CD8-positive, alpha-beta memory T cell (primary cell): ENCODE data around the gene NPW. TPM values are rescaled to one million over a fixed set of nuclear protein-coding genes. Genes with fewer than 3 reads are reported as not detected.
"Not testable (repeated sequence)": the region's sequence is repeated elsewhere in the genome, so short reads cannot be mapped to it uniquely, and the experiment has no call there.

Source experiments
- CTCF ChIA-PET: fragments of 350-600 bp; sonication (Branson Sonifier 250); formaldehyde crosslinking; loops from one replicate; lab custom pipeline; 2021; ENCODE audit warnings: antibody characterized with exemption; lab: Charles Lee
- POLR2A ChIA-PET: fragments of 350-600 bp; sonication (Branson Sonifier 250); formaldehyde crosslinking; loops from one replicate; lab custom pipeline; 2021; ENCODE audit warnings: antibody characterized with exemption; lab: Charles Lee
- DNase-seq, 5 donors: peaks; one replicate each; pipeline versions ENCODE4 v3.0.0 to v3.0.0-alpha.2; 2020 to 2022; ENCODE audit warnings: mixed read lengths in 1 of 5
- H3K27ac ChIP-seq: one replicate; pipeline ENCODE4 v1.7.0; 2013; ENCODE audit warnings: low read depth, mild to moderate bottlenecking, low read length, moderate library complexity
- H3K27me3 ChIP-seq: 2 replicates; pipeline ENCODE4 v1.7.0; 2013; ENCODE audit warnings: low read length, mild to moderate bottlenecking; ENCODE audit not compliant: insufficient read depth, poor library complexity, severe bottlenecking
- H3K36me3 ChIP-seq: 2 replicates; pipeline ENCODE4 v1.7.0; 2013; ENCODE audit warnings: mild to moderate bottlenecking, low read length, moderate library complexity; ENCODE audit not compliant: insufficient read depth
- H3K4me1 ChIP-seq: 2 replicates; pipeline ENCODE4 v1.7.0; 2013; ENCODE audit warnings: mild to moderate bottlenecking, low read length, moderate library complexity; ENCODE audit not compliant: insufficient read depth
- H3K4me3 ChIP-seq: 2 replicates; pipeline ENCODE4 v1.7.0; 2013; ENCODE audit warnings: mild to moderate bottlenecking, low read length
- H3K9me3 ChIP-seq: 2 replicates; pipeline ENCODE4 v1.7.0; 2013; ENCODE audit warnings: mild to moderate bottlenecking, low read length
- H3K27ac Mint-ChIP-seq, 8 donors: one replicate each; pipeline ENCODE4 v1.8.0; 2020 to 2021; ENCODE audit warnings: mixed read lengths in 8 of 8, mild to moderate bottlenecking in 6 of 8, inconsistent platforms in 3 of 8, moderate library complexity in 3 of 8
- H3K27me3 Mint-ChIP-seq, 2 donors: one replicate each; pipeline ENCODE4 v1.8.0; 2020 to 2021; ENCODE audit warnings: mixed read lengths in 2 of 2, mild to moderate bottlenecking in 1 of 2, moderate library complexity in 1 of 2
- H3K36me3 Mint-ChIP-seq, 3 donors: one replicate each; pipeline ENCODE4 v1.8.0; 2020 to 2021; ENCODE audit warnings: mixed read lengths in 3 of 3, inconsistent platforms in 1 of 3, mild to moderate bottlenecking in 1 of 3
- H3K4me1 Mint-ChIP-seq, 3 donors: one replicate each; pipeline ENCODE4 v1.8.0; 2020 to 2021; ENCODE audit warnings: mixed read lengths in 3 of 3, inconsistent platforms in 1 of 3, mild to moderate bottlenecking in 1 of 3
- H3K4me3 Mint-ChIP-seq, 7 donors: one replicate each; pipeline ENCODE4 v1.8.0; 2020 to 2021; ENCODE audit warnings: mixed read lengths in 7 of 7, mild to moderate bottlenecking in 6 of 7, moderate library complexity in 4 of 7, inconsistent platforms in 2 of 7
- H3K9me3 Mint-ChIP-seq, 5 donors: one replicate each; pipeline ENCODE4 v1.8.0; 2020 to 2022; ENCODE audit warnings: mixed read lengths in 5 of 5, mild to moderate bottlenecking in 3 of 5, moderate library complexity in 2 of 5, inconsistent platforms in 1 of 5
- polyA plus RNA-seq: library from polyadenylated mRNA; unstranded; fragments of 300-500 nt; fragmentation: Illumina TruSeq; gene quantifications from one replicate; pipeline ENCODE4 v1.2.3, GENCODE V29; 2021
- total RNA-seq, 2 experiments: library from RNA; stranded (reverse); gene quantifications; one replicate each; pipeline ENCODE4 v1.2.3, GENCODE V29; 2021

Gene NPW
- total and polyA plus RNA-seq, 3 experiments from 2014 or later, result 9.4 to 12.5 TPM; not detected in 1

DNA sequence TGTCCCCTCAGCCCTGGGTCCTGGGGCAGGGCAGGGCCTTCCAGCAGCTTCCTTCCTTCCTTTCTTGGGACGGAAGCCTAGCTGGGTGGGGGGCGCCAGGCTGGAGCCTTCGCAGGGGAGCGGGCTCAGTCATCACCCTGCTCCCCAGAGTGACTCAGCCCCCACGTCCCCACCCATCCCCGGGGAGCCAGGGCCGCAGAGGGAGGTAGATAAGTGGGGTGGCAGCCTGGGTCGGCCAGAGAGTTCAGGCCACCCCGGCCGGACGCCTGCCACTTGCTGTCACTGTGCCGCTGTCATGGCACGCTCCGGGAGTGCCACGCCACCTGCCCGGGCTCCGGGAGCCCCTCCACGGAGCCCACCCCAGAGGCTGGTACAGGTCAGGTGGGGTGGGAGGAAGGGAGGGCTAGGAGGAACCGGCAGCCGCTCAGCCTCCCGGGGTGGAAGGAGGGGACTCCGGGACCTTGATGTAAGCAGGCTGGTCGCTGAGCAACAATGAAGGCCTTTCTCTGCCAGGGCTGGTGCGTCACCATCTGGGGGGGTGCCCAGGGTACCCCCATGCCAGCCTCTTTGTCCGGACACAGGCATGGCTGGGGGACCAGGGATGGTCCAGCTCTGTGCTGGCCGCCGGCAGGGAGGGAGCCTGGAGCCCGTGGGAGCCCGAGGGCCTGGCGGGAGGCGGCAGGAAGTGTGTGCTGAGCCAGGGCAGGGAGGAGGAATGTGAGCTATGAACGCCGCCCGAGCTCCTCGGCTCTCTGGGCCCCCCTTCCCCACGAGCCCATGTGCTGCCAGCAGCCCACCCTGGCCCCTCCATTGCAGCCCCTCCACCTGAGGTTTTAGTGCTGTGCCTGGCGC lies 13.7 kb downstream of the NPW start:
- Histone ChIP-seq H3K27me3 (no peaks in the 10 kb centered on the region), H3K4me3 (no peak overlapping the region), H3K36me3 (no peaks in the 10 kb centered on the region), H3K27ac (peak overlapping the region; percentile 51), H3K9me3 (no peaks in the 10 kb centered on the region), H3K4me1 (no peaks in the 10 kb centered on the region)
- POLR2A ChIA-PET, result interaction anchor here (0.6 to 1.0 kb wide), 2 partner anchors 122 to 384 kb away, joined by 5 read pairs; partner anchors contain the start of gene TRAF7
- H3K27ac Mint-ChIP-seq, result peak overlapping the region in 1 of 8 donors; percentile 56
- H3K36me3 Mint-ChIP-seq, result no peaks in the 10 kb centered on the region
- no peaks in the 10 kb centered on the region for H3K27me3 Mint-ChIP-seq
- CTCF ChIA-PET, result interaction anchor here (1.3 kb wide), 1 partner anchor 11 kb away, joined by 4 read pairs; no protein-coding TSS in a partner anchor
- no peak overlapping the region for H3K4me3 Mint-ChIP-seq
- H3K9me3 Mint-ChIP-seq, result no peaks in the 10 kb centered on the region
- peak in 1 of 5 donors; percentile 26 for DNase-seq
- no peaks in the 10 kb centered on the region for H3K4me1 Mint-ChIP-seq

DNA sequence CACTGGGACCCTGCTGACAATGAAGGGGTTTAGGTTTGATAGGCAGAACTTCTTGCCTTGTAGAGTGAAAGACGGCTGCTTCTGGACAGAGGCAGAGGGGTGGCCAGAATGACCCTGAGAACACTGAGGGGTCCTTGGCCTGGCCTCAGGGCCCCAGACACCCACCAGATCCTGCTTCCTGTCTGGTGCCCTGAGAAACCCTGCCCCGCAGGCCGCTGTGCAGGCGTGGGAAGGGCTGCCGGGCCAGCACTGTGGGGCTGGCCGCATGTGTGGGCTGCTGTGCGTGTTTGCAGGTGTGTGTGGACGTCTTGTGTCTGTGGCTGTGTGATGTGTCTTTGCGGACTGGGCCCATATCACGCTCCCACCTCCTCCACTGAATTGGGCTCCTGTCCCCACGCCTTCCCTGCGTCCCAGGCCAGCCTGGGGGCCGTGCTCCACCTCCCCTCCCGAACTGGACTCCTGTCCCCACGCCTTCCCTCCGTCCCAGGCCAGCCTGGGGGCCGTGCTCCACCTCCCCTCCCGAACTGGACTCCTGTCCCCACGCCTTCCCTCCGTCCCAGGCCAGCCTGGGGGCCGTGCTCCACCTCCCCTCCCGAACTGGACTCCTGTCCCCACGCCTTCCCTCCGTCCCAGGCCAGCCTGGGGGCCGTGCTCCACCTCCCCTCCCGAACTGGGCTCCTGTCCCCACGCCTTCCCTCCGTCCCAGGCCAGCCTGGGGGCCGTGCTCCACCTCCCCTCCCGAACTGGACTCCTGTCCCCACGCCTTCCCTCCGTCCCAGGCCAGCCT lies 14.5 kb downstream of the NPW start:
- H3K36me3 Mint-ChIP-seq, H3K4me3 Mint-ChIP-seq, H3K9me3 ChIP-seq, CTCF ChIA-PET, H3K36me3 ChIP-seq, H3K4me1 ChIP-seq, H3K9me3 Mint-ChIP-seq, H3K27me3 ChIP-seq, H3K4me3 ChIP-seq, H3K4me1 Mint-ChIP-seq, DNase-seq, H3K27me3 Mint-ChIP-seq, H3K27ac Mint-ChIP-seq: not testable (repeated sequence)
- POLR2A ChIA-PET, result interaction anchor here (0.6 kb wide), 1 partner anchor 385 kb away, joined by 5 read pairs; no protein-coding TSS in a partner anchor
- peak overlapping the region; percentile 51 for H3K27ac ChIP-seq

DNA sequence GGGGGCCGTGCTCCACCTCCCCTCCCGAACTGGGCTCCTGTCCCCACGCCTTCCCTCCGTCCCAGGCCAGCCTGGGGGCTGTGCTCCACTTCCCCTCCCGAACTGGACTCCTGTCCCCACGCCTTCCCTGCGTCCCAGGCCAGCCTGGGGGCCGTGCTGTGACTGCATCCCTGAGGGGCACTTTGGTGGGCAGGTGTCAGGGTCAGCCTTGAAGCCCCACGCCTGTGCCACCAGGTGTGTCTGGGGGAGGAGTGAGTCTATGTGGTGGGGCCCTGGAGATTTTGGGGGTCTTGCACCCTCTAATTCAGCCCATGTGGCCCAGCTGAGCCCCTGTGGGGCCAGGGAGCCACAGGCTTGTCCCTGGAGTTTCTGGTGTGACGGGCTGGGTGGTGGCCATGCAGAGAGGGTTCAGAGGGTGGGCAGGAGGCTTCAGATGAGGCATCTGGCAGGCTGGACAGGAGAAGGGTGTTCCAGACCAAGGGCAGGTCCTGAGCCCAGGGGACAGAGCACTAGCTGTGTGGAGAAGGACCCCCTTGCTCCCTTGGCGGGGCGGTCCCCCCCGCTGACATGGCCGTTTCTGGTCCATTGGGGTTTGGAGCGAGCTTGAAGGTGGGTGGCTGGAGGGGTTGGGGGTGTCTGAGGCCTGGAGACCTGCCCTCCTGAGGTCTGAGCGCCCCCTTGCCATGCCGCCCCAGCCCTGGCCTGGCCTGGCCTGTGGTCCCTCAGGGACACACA lies 15.3 kb downstream of the NPW start:
- Mint-ChIP-seq H3K9me3 (no peaks in the 10 kb centered on the region), H3K4me3 (no peak overlapping the region), H3K4me1 (no peaks in the 10 kb centered on the region), H3K27ac (no peak overlapping the region), H3K36me3 (no peaks in the 10 kb centered on the region), H3K27me3 (no peaks in the 10 kb centered on the region)
- Histone ChIP-seq H3K4me3 (no peak overlapping the region), H3K9me3 (no peaks in the 10 kb centered on the region), H3K27me3 (no peaks in the 10 kb centered on the region), H3K36me3 (no peaks in the 10 kb centered on the region), H3K27ac (peak overlapping the region; percentile 43), H3K4me1 (no peaks in the 10 kb centered on the region)
- no peak for DNase-seq
- CTCF ChIA-PET, result no interaction called here
- POLR2A ChIA-PET, result interaction anchor here (2.0 kb wide), 1 partner anchor 13 kb away, joined by 6 read pairs; the partner anchor contains the start of genes NTHL1 and TSC2

DNA sequence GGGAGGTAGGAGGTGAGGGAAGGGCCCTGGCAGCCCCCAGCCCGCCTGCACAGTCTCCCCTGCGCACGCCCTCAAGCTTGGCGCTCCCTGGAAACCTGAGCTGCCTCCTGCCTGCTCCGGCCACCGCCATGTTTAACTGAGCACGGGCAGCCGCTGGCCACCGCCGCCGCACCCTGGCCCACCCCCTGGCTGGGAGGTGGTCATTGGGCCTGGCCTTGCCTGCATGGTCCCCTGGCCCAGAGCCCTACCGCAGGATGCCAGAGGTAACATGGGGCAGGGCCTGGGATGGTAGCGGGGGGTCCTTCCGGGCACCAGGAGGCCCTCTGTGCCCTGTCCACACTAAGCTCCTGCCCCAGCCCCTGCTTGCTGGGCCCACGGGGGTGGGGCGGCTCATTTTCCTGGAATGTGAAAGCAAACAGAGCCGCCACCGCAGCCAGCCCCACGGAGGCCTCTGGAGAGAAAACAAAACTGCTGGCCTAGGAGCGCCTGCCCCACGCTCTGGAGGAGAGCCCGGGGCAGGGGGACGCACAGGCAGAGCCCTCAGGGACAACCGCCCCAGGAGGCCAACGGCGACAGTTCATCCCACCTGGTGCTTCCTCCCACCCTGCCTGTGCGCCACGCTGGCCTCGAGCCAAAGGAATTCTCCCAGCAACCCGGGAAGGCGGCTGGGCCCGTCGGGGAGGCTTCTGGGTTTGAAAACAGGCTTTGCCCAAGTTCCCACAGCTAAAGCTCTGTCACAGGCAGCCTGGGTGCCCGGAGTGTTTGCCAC lies 16.0 kb downstream of the NPW start:
- Histone ChIP-seq H3K36me3 (no peaks in the 10 kb centered on the region), H3K9me3 (no peaks in the 10 kb centered on the region), H3K27ac (no peak overlapping the region), H3K27me3 (no peaks in the 10 kb centered on the region), H3K4me1 (no peaks in the 10 kb centered on the region), H3K4me3 (no peak overlapping the region)
- DNase-seq, result no peak
- ChIA-PET CTCF (no interaction called here), POLR2A (interaction anchor here (2.0 kb wide), 1 partner anchor 12 kb away, joined by 6 read pairs; the partner anchor contains the start of genes NTHL1 and TSC2)
- Mint-ChIP-seq H3K4me1 (no peaks in the 10 kb centered on the region), H3K9me3 (no peaks in the 10 kb centered on the region), H3K4me3 (no peak overlapping the region), H3K27me3 (no peaks in the 10 kb centered on the region), H3K36me3 (no peaks in the 10 kb centered on the region), H3K27ac (peak overlapping the region in 1 of 8 donors; percentile 38)

DNA sequence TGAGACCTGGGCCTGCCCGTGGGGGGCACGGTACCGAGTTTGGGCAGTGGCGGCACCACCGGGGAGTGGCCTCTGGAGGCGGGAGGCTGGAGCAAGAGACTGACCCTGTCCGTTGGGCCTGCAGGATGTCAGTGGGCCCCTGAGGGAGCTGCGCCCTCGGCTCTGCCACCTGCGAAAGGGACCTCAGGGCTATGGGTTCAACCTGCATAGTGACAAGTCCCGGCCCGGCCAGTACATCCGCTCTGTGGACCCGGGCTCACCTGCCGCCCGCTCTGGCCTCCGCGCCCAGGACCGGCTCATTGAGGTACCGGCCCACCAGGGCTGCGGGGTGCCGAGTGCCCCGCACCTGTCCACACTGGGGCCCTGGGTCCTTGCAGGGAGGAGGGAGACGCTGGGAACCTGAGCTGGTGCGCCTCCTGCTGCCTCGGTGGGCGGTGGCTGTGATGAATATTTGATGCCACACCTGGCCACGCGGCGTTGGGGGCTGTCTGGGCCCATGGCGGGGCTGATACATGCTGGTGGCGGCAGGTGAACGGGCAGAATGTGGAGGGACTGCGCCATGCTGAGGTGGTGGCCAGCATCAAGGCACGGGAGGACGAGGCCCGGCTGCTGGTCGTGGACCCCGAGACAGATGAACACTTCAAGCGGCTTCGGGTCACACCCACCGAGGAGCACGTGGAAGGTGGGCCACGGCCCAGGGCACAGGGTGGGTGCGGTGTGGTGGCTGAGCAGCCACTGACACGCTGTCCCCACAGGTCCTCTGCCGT lies 16.8 kb downstream of the NPW start:
- Mint-ChIP-seq H3K36me3 (no peaks in the 10 kb centered on the region), H3K27ac (no peak overlapping the region), H3K9me3 (no peaks in the 10 kb centered on the region), H3K4me3 (no peak overlapping the region), H3K27me3 (no peaks in the 10 kb centered on the region), H3K4me1 (no peaks in the 10 kb centered on the region)
- POLR2A ChIA-PET, result interaction anchor here (2.0 kb wide), 1 partner anchor 11 kb away, joined by 6 read pairs; the partner anchor contains the start of genes NTHL1 and TSC2
- DNase-seq, result no peak
- Histone ChIP-seq H3K9me3 (no peaks in the 10 kb centered on the region), H3K4me3 (no peak overlapping the region), H3K27me3 (no peaks in the 10 kb centered on the region), H3K27ac (no peak overlapping the region), H3K4me1 (no peaks in the 10 kb centered on the region), H3K36me3 (no peaks in the 10 kb centered on the region)
- CTCF ChIA-PET, result no interaction called here

DNA sequence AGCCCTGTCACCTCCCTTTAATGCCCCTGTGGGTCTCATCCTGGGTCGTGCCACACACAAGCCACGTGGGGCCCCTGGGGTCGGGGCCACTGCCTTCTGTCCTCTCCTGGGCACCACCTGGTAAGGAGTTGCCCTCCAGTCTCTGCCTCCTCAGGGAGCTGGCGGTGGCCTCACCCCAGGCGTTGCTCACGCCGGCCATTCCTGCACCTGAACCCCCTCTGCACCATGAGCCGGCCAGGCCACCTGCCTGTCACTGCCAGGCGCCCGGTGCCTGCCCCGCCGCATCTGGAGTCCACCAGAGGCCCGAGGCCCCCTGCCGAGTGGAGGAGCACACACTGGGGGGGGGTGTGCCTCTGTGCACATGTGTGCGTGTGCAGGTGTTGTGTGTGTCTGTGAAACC lies 17.5 kb downstream of the NPW start:
- Histone ChIP-seq H3K9me3 (no peaks in the 10 kb centered on the region), H3K27me3 (no peaks in the 10 kb centered on the region), H3K36me3 (no peaks in the 10 kb centered on the region), H3K27ac (no peak overlapping the region), H3K4me3 (no peak overlapping the region), H3K4me1 (no peaks in the 10 kb centered on the region)
- no peak overlapping the region for H3K27ac Mint-ChIP-seq
- ChIA-PET POLR2A (interaction anchor here (2.0 kb wide), 1 partner anchor 10 kb away, joined by 6 read pairs; the partner anchor contains the start of genes NTHL1 and TSC2), CTCF (no interaction called here)
- no peak for DNase-seq
- no peaks in the 10 kb centered on the region for H3K4me1 Mint-ChIP-seq
- no peaks in the 10 kb centered on the region for H3K36me3 Mint-ChIP-seq
- H3K27me3 Mint-ChIP-seq, result no peaks in the 10 kb centered on the region
- no peaks in the 10 kb centered on the region for H3K9me3 Mint-ChIP-seq
- no peak overlapping the region for H3K4me3 Mint-ChIP-seq
